HG03025 (cell line): Measurements from ENCODE around the gene ZNF385D.
A peak's percentile ranks its signal among the peaks of the same experiment; 100 is the strongest.

Experiments used
- ATAC-seq: cut with Tn5 transposase; IDR thresholded peaks from one replicate; pipeline ENCODE4 v1.9.1; 2021; ENCODE audit warnings: mild to moderate bottlenecking, moderate library complexity; ENCODE audit not compliant: unreplicated experiment, low FRiP score

ZNF385D gene

GRCh38 chr3:21462141-21462540 is 288.9 kb downstream of the ZNF385D start:
- no peak for ATAC-seq

GRCh38 chr3:21457084-21457483 is 293.9 kb downstream of the ZNF385D start:
- no peak for ATAC-seq

GRCh38 chr3:21449738-21450137 is 301.3 kb downstream of the ZNF385D start:
- ATAC-seq: no peak

DNA sequence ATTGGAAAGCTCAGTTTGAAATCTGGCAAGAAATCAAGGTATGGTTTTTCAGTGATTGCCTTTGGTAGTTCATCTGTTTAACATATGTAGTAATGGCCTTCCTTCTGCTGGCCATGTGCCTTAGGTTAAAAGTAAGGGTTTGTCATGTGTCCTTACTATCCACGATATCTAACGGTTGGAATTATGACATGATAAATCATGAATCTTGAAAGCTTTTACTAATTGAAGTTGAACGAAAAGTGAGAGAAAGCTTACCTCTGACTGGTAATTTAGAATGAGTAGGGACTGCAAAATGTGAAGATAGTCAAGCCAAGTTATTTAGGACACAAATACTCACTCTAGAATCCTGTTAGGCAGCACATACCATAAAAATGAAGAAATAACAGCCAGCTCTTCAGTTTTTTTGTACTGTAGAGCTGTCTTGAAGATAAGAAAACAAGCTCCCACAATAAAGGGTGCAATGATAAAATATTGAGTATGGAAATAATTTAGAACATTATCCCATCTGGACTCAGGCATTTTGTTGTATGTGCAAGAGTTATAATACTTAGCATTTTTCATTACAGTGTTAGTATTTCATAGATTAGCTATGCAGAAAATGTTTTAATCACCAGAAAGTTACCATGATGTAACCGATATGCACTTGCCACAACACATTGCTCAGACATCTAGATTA is 303.4 kb downstream of the ZNF385D start:
- no peak for ATAC-seq

- no peak for ATAC-seq
Measured at GRCh38 chr3:21446945-21447475, 304.0 kb downstream of the ZNF385D start.

GRCh38 chr3:21446027-21446426 is 305.0 kb downstream of the ZNF385D start:
- ATAC-seq: peak; percentile 66

GRCh38 chr3:21441821-21442220 is 309.2 kb downstream of the ZNF385D start:
- no peak for ATAC-seq

GRCh38 chr3:21436835-21437234 is 314.2 kb downstream of the ZNF385D start:
- ATAC-seq: no peak

DNA sequence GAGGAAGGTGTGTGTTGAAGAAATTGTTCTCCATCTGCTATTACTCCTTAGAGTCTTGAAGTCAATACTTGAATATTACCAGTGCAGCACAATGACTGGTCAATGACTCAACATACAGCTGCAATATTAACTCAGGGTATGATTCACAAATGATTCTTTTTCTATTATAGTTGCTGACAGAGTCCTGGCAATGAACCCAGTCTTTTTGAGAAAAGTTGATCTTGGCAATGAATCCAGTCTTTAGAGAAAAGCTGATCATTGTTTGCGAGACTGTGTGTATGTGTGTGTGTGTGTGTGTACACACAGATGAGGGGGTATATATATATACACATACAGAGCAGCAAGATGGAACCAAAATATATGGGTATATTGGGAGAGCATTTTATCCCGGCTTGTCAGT is 315.1 kb downstream of the ZNF385D start:
- no peak for ATAC-seq

GRCh38 chr3:21434310-21434709 is 316.7 kb downstream of the ZNF385D start:
- no peak for ATAC-seq

DNA sequence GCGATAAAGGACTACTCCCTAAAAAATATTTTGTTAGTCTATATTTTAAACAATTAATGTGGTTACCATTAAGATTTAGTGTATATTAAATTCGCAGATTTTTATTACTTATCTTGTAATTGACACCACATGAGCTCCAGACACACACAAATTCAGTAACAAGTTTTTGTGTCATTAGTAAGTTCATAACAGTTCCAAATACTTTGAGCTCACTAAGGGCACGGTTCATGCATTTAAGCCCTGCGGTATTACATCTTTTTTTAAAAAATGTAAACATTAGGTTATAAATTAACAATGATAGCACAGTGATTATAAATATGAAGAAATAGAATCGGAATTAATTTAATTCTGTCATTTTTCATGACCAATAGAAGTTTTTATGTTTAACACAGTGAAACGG is 317.3 kb downstream of the ZNF385D start:
- ATAC-seq: no peak

GRCh38 chr3:21426920-21427319 is 324.1 kb downstream of the ZNF385D start:
- ATAC-seq: no peak

GRCh38 chr3:21425715-21426114 is 325.3 kb downstream of the ZNF385D start:
- no peak for ATAC-seq

- no peak for ATAC-seq
Measured at GRCh38 chr3:21421096-21421495, 329.9 kb downstream of the ZNF385D start.

- ATAC-seq: no peak
Measured at GRCh38 chr3:21417991-21418390, 333.0 kb downstream of the ZNF385D start.

DNA sequence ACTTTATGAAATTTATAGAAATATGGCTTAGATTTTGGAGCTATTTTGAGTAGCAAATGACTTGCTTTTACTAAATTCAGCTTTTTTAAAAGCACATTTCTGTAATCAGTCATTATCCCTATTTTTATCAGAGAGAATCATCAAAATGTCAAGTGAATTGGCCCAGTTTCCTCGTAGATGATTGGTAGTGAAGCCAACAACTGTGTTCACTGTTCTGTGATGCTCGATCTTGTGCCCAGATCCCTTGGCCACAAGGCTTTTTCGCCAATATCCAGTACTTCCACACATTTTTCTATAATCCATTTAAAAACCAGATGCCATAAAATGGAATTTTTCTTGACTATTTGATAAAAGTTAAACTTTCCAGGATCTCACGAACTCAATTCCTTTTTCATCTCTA is 336.5 kb downstream of the ZNF385D start:
- no peak for ATAC-seq

- no peak for ATAC-seq
Measured at GRCh38 chr3:21411058-21411457, 340.0 kb downstream of the ZNF385D start.

GRCh38 chr3:21409401-21409800 is 341.6 kb downstream of the ZNF385D start:
- ATAC-seq: no peak

DNA sequence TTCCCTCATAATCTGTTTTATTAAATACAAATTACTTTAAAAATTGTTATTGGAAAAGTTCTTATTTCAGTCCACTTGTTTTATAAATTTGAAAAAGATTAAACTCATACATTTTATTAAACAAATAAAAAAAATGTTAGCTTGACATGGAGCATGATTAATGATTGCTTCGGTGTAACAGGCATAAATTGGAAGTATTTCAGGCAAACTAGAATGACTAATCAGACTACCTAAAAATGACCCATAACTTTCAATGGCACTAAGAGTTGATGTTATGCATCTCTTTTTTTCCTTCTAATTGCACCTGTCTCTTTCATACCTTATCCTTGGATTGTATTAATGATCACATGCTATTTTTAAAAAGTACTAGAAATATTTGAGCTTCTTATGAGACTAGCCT is 343.3 kb downstream of the ZNF385D start:
- no peak for ATAC-seq

GRCh38 chr3:21405671-21406667 is 345.0 kb downstream of the ZNF385D start:
- ATAC-seq: no peak

- no peak for ATAC-seq
Measured at GRCh38 chr3:21398461-21398860, 352.5 kb downstream of the ZNF385D start.
